GM19240 (cell line): ENCODE results near the gene DMGDH.

Experiments
- DNase-seq: peaks from one replicate; pipeline ENCODE4 v3.0.0; 2011; ENCODE audit warnings: low spot score; ENCODE audit not compliant: insufficient read length

DMGDH gene

DNA sequence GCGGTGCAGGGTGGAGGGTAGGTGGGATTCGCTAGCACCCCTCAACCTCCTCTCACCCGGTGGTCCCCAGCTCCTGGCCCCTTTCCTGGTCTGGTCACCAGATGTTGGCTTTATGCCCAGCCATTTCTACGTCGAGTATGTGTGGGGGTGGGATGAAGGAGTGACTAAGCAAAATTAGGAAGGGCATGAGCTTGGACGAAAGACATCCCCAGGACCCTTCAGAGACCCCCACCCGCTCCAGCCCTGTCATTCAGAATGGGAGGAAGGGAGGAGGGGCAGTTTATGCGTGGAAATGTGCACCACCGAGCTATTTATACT is 835 bp upstream of the DMGDH start:
- DNase-seq: no peak

DNA sequence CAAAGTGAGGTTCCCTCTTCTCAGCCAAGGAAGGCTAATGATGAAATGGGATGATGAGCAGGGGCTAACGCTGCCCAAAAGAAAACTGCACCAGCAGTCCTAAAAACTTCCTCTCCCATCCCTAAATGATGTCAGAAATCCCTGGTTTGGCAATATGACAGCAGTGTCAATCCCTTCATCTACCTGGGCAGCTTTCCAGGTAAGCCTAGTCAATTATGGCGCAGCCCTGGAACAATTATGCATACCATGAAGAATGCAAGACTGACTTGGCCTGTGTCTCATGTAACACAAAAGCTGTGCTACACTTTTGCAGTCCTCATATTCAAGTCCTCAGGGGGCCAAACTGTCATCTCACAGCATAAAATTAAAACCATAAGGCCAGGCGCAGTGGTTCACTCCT is 7.0 kb downstream of the DMGDH start:
- no peak for DNase-seq

DNA sequence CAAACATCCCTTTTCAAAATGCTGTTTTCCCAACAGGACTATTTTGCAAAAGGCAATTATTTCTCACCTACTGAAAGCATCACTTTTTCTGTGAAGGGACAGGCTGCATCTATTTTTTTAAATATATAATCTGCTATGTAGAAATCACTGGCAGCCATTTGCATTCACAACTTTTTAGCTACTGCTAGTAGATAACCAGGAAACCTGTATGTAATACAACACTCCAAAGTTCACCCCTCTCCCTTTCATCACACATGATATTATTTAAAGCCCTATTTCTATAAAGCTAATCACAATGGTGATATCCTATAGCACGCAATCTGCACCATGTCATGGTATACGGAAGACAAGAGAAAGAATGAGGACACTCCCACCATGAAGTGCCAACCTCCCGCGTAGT is 9.8 kb downstream of the DMGDH start:
- DNase-seq: no peak

DNA sequence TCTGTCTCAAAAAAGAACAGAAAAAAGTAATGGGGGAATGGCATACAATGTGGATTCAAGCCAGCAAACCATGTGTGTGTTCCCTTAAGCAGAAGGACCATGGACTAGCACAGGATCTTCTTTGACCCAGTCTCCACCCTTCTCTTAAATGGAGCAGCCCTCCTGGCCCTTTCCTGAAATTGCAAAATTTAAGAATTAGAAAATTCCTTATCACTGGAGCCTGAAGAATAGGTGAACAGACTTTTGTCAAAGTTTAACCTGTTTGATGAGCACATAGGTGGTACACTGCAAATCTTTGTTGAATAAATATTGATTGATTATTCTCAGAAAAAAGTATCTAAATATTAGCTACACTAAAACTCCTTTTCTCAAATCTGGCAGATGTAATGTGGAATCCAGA is 12.6 kb downstream of the DMGDH start:
- DNase-seq: no peak

DNA sequence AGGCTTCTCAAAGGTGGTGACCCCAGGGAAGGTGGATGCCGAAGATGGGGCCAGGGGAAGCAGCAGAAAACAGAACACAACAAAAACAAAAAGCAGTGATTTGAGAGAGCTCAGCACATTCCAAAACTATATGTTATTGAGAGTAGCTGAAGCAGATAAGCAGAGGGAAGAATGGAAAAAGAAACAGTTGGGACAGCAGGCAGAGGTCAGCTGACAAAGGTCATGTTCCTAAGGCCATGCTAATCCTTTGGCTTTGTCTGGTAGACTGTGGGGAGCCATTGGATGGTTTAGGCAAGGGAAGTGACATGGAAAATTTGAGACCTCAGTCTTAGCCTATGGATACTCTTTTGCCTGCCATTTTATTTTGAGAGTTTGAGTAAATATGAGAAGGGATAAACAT is 14.5 kb downstream of the DMGDH start:
- DNase-seq: no peak

DNA sequence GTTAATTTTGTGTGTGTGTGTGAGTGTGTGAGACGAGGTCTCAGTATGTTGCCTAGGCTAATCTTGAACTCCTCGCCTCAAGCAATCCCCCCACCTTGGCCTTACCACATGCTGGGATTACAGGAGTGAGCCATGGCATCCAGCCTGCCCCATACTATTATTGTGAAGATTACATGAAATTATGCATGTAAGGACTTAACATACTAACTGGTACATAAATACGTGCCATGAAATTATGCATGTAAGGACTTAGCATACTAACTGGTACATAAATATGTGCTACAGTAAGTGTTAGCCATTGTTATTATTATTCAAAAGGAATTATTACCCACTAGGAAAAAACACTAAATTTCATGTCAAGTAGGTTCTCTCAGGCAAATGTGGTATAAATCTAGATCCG is 16.2 kb downstream of the DMGDH start:
- no peak for DNase-seq

DNA sequence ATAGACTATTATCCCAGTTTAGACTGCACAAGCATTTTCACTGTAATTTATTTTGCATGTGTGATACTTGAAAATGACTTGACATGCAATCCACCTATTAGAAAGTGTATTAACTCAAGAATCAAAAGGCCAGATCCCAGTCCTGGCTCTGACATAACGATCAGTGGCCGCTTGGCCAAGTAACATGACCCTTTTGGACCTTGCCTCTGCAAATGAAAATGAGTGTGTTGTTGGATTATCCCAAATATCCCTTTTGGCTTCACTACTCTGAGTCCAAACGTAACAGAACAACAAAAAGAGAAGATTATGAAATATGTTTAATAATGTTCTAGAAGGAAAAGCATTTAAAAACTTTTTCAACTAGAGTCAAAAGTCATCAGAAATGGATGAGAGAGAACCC is 19.0 kb downstream of the DMGDH start:
- DNase-seq: no peak

DNA sequence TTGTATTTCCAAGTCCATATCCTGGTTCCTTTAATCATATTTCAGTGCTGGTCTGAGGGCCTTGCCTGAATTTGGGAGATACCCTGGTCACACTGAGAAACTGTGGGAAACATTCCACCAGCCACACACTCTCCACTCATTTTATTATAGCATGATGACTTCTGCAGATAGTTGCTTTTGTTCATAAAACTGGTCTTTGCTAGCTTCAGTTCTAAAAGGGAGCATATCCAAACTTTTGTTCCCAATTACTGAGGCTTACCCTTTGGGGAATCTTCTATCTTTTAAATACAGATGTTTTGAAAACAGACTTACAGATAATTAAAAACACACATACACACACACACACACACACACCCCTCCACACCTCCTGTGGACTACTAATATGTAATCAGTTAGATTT is 21.0 kb downstream of the DMGDH start:
- no peak for DNase-seq

DNA sequence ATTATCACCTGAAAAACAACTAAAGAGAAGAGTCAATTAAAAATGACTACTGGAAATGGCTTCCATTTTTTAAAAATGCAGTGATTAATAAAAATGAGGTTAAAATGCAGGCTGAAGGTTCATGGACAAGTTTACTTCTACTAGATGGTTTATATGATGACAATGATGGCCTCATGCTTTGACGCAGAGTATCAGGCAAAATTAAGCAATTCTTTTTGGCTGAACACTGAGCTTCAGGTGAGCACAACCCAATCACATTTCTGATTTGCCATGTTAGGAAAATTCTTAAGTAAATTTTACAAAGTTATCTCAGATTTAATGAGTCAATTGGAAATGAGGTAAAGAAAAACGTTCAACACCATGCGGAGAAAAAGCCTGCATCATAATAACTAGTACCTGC is 22.3 kb downstream of the DMGDH start:
- DNase-seq: no peak

DNA sequence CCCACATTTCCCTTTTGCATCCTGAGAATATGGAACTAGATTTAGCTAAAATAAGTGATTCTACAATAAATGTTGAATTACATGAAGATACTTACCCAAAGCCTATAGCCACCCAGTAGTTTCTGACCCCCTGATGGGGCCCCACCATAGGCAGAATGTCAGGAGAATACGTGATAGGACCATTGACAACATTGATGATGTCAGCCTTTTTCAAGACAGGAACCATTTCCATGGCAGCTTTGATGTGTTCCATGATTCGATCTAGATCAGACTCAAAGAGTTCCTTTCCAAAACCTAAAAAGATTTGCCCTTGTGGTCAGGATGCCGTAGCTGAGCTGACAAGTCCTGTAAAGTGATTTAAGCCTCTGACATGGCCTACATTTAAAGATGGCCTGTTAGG is 27.3 kb downstream of the DMGDH start:
- no peak for DNase-seq

DNA sequence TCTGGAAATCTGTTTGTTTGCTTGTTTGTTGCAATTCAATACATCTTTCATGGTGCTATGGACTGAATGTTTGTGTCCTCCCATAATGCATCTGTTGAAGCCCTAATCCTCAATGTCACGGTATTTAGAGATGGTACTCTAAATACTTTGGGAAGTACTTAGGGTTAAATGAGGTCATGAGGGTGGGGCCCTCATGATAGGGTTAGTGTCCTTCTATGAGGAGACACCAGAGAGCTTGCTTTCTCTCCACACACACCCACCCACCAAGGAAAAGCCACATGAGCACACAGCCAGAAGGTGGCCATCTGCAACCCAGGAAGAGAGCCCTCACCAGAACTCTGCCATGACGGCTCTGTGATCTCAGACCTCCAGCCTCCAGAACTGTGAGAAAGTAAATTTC is 32.7 kb downstream of the DMGDH start:
- DNase-seq: no peak

DNA sequence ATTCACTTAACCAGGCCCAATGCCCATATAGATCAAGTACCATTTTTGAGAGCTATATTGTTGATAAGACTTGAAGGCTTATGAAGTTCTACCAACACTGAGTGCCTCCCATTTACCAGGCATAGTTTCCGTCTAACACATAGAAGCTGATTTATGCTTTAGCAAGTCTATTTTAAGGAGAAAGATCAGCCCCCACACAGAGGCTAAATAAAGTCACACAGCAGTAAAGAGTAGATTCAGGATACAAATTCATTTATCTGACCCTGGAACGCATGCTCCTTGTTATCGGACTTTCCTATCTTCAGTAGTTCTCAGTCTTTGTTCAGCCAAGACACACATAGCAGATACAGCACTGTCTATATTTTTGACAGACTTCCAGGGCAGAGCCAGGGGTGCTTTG is 34.2 kb downstream of the DMGDH start:
- no peak for DNase-seq

DNA sequence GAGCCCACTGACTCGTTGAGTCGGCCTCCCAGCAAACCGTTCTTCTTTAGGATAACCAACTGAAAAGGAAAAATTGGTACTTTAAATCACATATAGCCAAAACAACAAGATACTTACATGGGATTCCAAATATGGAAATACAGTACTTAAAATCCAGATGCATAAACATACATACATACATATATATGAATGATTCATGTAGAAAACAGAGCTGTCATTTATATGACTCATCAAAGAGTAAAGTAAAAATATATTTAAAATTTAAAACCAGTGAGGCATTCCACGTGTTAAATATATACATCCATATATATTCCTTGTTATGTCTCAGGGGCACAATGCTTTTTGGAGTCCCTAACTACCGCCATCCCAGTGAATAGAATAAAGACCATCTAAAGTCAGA is 36.7 kb downstream of the DMGDH start:
- DNase-seq: no peak

DNA sequence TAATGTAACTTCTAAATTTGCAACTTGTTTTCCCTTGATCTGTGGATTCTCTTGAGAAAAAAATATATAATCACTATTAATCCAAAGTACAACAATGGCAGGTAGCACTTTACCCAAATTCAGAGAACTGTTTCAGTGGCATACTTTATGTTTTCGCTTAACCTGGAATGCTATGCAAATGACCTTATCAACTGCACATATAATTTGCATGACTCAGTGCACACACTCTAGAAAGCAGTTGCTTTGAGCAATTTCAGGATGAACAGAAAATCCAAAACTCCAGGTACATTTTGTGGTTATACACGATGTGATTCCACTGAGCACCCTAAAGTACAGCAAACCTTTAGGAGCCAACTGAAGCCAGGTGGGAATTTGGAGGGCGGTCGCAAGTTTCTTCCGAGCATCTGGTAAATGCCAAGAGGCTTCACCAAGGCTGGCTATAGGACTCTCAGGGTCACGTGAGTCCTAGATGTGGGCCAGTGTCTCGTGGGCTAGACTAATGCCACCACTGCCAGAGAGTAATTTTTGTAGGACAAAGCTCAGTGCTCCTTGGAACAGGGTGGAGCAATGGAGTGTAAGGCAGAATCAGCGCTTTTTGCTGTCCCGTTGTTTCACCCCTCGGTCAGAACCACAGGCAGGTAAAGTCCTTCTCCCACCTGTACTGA is 37.3 kb downstream of the DMGDH start:
- DNase-seq: no peak

DNA sequence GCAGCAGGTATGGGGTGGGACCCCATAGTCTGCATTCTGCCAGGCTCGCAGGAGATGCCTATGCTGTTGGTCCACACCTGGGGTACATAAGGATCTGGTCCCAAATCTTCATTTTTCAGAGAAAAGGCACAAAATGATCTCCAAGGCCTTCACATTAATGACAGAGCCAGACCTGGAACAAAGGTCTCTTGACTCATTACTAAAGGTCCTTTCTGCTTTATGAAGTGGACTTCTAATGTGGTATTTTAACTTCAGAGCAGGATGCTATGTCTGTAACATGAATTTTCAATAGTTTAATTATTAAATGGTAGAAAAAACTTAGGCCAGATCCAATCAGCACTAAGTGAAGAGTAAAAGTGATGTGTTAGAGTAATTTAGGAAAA is 38.0 kb downstream of the DMGDH start:
- no peak for DNase-seq

DNA sequence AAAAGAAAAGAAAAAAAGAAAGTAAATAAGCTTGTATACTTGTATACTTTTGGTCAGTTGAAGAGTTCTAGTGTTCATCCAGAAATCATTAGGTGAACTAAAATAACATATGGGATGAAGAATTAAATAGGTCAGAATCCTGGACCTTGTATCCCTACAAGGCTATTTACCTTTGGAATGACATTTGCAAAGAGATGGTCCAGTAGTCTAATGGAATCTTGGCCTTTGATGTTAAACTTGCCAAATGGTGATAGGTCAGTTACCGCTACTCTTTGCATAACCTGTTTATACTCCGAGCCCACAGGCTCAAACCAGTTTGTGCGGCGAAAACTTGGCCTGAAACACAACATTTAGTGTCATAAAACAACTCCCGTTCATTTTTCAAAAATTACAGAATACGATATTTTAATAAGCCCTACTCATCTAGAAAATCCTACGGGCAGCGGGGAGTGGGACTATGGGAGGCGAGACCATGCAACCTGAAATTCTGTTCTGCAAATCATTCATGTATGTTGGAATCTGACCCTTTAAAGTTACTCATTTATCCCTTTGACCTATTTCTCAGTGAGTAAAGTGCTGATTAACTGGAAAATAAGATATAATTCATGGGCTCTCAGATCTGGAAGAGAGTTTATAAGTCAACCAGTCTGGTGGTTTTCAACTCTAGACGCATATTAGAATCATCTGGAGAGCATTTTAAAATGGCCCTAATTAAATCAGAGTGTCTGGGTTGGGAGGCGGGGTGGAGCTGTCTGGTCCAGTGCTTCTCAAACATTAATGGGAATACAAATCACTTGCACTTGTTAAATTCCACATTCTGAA is 38.6 kb downstream of the DMGDH start:
- no peak for DNase-seq

DNA sequence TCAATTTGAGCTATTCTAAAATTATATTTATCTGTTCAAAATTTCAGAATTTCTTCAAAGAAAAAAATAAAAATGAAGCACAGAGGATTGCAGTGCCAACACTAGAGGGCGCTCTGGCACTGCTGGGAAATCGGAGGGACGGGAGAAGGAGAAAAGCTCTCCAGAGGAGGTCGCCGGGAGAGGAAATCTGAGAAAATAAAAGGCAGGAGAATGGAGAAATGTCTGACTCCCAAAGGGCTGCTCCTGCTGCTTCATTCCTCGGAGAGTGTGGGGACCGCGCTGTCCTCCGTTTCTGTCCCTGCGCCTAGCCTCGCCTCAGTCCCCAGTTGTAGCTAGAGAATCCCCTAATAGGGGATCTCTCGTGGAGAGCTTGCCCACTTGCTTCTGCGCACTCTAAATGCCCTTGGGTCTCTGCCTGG is 44.4 kb downstream of the DMGDH start:
- no peak for DNase-seq

DNA sequence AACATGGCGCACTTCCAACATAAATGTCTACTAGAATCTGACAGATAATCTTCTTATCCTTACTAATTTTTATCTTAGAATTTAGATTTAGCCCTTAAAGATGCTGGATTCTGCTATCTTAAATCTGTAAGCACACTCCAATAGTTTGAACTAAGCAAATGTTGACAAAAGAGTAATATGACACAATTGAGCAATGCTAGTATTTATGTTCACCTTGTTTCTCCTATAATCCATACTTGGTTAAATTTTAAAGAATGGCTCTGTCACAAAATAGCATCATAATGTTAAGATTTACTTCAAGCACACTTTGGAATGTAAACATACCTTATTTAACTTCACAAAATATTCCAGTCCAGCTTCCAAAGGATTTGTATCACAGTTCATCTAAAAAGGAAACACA is 45.5 kb downstream of the DMGDH start:
- DNase-seq: no peak

DNA sequence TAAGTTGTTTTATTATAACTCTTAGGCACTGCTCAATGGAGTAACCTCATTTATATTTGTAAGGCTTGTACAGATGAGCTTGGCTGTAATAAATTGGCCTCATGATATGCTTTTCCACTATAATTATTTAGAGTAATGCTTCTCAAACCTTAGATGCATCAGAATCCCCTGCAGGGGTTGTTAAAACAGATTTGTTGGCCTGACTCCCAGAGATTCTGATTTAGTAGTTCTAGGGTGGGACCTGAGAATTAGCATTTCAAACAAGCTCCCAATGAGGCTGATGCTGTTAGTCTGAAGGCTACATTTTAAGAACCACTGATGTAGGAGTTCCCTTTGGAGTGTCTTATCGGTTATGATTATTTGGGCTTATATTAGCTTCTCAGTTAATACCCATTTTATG is 46.1 kb downstream of the DMGDH start:
- no peak for DNase-seq

DNA sequence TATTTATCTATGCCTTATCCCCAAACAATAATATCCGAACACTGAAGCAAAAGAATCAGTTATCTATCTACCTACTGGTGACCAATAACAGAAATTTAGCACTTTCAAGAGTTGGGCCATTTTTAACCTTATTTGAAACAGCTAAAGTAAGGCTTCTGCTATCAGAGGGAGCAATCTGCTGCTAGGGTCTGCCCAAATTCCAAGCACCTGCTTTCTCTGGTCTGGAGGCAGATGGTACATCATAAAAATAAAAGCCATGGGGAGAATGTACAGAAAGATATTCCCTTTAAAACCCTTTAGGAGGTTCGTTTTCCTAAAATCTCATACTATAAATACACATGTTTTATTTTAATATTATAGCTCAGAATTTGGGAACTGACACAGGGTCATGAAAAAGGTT is 46.7 kb downstream of the DMGDH start:
- DNase-seq: no peak

DNA sequence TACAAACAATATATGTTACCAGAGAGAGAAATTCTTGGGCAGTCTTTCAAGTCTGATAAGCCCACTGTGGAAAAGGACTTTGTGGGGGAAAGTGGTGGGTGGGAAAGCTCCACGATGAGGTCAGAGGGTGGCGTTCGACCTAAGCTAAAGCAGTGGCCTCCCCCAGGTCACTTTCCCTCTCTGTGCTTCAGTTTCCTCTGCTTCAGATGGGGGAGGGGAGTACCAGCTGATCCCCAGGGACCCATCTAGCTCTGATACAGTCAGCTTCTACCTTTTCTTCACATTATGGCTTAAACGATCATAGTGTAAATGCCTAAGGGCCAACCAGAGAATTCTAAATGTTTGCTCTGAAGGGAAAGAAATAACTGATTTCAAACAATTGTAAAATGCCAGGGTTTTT is 47.7 kb downstream of the DMGDH start:
- DNase-seq: no peak

DNA sequence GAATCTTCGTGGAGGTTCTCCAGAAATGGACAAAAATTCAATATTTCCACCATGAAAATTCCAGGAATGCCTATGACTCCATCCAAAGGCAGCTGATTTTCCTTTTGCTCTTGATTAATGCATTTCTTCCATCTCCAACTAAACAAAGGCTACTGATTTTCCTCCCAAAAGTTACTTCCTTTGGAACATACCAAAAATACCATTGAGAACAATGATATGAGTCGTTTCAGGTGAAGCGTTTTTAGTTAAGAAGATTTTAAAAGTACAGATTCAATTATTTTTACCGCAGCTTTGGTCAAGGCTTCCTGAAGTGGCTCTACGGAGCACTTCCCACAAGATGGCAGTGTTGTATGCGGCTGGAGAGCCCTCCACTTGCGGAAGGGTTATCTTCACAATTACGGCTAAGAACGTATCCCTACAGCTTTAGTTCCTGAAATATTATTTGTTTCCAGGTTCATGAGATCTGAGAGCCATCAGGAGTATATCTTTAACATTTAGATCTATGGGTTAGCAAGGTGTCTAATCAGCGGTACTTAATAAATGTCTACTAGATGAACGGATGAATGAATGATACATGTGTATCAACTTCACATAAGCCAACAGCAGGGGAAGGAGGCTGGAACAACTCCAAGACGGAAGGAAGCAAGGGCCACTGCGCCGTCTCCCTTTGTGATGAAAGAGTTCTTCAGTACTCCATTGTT is 48.5 kb downstream of the DMGDH start:
- DNase-seq: no peak

DNA sequence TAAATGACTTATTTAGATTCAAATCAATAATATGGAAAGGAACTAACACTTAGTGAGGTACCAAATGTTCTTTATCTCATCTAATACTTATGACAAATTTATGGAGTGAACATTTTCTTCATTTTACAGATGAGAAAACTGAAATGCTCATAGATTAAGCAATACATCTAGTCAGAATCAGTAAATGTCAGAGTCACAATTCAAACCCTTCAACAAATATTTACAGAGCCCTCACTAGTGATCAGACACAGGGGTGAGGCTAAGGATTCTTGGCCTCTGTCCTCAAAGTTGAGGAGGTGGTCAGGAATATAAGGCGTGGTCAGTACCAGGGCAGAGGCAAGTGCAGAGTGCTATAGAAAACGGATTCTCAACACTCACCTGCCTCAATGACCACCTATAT is 54.8 kb downstream of the DMGDH start:
- no peak for DNase-seq
